HL-60/S4 treated with phorbol 12-myristate 13-acetate at 8.2 ng/mL for 4 days and 3 days (cell line): ENCODE data around the gene MACIR.
"Not testable (repeated sequence)": the region's sequence is repeated elsewhere in the genome, so short reads cannot be mapped to it uniquely, and the experiment has no call there.

Experiments used
- in situ Hi-C: fragments of 300-500 bp; cut with MboI; formaldehyde crosslinking; loops from 2 replicates; pipeline ENCODE4 v1.15.0; 2022; ENCODE audit warnings: low sequenced_read_pairs

MACIR gene, protein sequence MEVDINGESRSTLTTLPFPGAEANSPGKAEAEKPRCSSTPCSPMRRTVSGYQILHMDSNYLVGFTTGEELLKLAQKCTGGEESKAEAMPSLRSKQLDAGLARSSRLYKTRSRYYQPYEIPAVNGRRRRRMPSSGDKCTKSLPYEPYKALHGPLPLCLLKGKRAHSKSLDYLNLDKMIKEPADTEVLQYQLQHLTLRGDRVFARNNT

DNA sequence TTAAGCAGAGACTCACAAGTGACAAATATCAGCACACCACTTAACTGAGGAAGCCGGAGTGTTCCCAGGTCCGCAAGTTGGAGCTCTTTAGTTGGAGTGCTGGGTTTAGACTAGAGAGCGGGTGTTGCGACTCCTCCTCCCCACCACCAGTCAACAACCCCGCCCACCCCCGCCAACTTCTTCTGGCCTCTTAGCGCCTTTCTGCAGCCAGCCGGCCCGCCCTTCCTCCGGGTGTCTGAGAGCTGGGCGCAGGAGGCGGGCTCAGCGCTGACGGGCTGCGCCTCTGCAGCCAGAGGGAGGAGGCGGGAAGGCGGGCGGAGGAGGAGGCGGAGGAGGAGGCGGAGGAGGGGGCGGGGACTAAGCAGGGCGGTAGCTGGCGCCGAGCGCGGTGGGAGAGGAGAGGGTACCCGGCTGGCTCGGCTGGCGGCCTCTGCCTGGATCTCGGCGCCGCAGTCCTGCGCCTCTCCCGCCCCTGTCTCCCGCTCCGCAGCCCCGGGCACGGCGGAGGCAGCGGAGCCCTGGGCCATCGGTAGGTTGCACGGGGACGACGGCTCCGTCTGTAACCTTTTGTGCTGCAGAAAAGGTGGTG, at the start of gene MACIR:
MACIR (plus strand) TSS at position 396 of the 589 bp plus-strand sequence. CDS start 17,157 bp downstream, outside the sequence.
- in situ Hi-C loops = no loop called here

DNA sequence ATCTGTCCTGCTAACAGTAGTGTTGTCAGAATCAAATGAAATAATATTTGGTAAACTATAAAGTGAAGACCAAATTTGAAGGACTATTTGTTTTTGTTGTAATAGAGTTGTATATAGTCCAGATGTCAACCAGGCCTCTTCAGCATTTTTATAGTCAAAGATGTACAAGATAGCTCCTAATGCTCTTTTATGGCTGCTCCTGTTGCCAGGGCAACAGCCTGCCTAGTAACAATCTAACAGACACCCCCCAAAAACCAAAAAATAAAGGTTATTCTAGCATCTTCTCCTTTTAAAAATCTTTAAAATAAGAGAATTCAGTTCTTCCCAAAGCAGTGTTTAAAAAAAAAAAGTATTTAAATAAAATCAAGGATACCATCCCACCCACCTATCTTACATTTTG, 49.5 kb upstream of the MACIR start:
- in situ Hi-C loops = no loop called here

DNA sequence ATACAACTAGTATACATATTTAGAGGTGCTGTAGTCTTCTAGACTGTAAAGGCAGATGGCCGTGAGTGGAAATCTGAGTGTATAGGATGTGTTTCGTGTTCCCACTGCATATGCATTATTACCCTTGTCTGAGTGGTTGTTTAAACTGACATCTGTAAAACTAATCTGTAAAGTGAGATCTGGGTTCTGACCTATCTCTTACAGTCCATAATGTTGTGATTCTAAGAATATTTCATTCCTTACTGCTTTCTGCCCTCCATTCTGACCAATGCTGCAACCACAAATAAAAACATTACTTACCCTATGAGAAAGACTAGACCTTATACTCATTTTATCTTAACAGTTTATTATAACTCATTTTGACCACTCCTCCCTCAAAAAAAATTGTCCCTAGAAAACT, 47.6 kb upstream of the MACIR start:
- in situ Hi-C loops = no loop called here

DNA sequence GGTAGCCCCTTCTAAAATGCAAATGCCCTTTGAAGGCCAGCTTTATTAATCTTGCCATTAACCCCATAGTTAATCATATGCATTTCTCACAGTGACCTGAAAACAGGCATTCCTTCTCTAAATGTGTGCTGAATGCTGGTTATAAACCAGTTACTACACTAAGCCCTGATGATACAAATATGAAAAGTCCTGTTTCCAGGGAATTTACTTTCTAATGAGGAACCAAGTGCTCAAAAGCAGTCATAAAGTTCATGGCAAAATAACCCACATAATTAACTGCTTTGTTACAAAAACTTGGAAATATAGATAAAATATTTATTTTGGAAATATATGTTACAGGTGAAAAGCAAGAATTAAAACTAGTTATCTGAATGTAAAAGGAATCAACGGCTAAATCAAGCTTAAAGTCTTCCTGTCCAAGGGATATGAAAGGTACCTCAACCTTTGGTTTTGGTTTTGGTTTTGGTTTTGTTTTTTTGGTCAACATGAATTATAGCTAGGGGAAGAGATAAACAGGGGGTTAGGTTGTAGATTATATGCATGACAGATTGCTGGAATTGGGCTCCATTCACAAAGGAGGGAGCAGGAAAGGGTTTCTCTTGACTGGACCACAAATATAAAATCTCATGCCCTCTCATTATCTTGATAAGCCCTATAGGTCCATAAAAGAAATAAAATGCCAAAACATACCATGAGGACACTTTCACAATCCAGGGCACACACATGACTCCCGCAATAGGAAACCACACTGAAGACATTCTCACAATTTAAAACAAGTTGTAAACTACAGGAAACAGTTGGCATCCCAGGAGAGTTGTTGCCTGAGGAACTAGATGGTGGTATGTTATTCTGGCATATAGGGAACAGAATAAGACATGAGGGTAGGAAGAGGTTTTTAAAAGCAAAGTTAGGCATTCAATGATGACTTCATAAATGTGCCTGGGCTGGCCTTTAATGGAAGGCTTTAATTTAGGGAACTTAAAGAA, 46.7 kb upstream of the MACIR start:
- in situ Hi-C loops = no loop called here

DNA sequence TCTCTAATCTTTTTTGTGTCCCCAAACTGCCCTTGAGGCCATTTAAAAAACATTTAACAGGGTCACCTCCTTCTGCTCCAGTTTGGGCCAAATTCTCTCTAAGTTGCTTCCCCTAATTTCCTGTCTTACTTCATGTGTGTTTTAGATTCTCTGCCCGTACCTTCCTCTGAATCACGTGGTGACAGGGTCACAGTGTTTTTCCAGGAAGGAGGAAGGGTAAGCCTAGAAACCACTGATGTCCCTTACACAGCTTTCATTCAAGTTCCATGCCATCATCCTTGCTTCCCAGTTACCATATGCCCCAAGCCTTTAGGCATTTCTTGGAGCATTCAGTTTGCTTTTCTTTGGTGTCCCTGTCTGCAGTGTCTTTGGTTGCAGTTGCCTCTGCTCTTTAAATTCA, 42.4 kb upstream of the MACIR start:
- in situ Hi-C loops = no loop called here

DNA sequence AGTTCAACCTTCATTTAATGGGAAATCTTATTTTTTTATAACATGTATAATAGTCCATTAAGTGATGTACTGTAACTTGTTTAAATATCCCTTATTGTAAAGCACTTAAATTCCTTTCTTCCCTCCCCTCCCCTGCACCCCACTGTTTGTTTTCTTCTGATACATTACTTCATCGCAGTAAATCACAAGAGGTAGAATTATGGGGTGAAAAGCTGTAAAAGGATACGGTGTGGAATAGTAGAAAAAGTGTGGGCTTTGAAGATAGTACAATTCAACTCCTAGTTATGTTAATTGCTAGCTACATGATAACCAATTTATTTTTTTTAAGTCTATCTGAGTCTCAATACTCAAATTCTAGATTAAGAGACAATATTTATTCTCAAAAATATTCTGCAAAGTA, 41.9 kb upstream of the MACIR start:
- in situ Hi-C loops = no loop called here

DNA sequence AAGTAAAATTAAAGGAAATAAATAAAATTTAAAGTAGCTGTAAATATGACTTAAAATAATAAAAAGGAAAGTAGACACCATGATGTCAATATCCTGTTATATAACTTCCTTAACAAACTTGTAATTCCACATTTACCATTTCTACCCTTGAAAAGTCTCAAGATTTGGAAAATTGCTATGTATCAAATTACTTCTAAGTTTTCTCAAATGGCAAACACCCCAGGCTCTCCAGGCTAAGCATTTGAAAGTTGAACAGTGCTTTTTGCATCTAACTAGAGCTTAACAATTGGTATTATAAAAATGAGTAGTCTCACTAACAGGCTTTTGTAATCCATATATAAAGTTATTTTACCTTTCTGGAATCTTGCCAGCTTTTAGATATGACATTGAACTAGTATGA, 41.5 kb upstream of the MACIR start:
- in situ Hi-C loops = no loop called here

DNA sequence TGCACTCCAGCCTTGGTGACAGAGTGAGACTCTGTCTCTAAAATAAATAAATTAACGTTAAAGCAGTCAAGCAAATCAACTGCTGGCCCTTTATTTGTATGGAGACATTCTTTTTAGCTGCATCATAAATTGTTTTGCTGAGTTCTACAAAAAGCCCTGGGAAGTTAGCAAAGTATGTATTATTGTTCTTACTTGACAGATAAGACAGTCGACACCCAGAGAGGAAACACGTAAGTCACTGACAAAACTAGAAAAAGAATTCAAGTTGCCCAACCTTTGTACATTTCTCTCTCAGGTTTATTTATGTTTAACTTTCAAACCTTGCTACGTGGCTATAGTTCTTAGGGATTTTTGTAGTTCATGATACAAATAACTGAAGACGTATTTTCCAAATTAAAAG, 40.4 kb upstream of the MACIR start:
- in situ Hi-C loops = no loop called here

DNA sequence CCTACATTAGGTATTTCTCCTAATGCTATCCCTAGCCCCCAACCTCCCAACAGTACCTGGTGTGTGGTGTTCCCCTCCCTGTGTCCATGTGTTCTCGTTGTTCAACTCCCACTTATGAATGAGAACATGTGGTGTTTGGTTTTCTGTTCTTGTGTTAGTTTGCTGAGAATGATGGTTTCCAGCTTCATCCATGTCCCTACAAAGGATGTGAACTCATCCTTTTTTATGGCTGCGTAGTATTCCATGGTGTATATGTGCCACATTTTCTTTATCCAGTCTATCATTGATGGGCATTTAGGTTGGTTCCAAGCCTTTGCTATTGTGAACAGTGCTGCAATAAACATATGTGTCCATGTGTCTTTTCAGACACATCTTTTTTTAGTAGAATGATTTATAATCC, 39.5 kb upstream of the MACIR start:
- in situ Hi-C loops = not testable (repeated sequence)

DNA sequence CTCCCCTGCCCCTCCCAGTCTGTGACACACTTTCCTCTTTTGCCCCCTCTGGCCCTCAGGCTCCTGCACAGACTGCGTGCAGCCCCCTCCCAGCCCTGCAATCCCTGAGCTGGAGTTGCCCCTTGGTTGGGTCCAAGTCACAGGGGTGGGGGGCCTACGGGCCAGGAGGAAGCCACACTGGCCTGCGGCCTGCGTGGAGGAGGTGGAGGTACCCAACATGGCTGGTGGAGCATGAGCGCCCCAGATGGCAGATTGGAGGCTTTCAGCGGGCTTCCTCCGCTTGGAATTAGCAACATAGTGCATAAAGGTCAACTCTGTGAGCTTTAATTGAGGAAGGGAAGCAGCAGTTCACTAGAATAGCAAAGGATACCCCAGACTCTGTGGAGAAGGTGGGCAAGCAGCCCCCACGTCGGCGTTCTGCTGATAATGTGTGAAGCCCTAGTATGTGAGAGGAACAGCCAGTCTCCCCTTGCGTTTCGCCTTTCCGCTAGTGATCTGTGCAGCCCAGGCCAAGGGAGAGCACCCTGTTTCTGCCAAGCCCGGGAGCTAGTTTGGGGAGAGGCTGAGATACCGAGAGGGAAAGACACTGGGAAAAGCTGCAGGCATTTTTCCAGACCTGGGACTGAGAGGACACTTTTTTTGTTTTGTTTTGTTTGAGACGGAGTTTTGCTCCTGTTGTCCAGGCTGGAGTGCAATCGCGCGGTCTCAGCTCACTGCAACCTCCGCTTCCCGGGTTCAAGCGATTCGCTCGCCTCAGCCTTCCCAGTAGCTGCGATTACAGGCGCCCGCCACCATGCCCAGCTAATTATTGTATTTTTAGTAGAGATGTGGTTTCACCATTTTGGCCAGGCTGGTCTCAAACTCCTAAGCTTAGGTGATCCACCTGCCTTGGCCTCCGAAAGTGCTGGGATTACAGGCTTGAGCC, 35.3 kb upstream of the MACIR start:
- in situ Hi-C loops = no loop called here

DNA sequence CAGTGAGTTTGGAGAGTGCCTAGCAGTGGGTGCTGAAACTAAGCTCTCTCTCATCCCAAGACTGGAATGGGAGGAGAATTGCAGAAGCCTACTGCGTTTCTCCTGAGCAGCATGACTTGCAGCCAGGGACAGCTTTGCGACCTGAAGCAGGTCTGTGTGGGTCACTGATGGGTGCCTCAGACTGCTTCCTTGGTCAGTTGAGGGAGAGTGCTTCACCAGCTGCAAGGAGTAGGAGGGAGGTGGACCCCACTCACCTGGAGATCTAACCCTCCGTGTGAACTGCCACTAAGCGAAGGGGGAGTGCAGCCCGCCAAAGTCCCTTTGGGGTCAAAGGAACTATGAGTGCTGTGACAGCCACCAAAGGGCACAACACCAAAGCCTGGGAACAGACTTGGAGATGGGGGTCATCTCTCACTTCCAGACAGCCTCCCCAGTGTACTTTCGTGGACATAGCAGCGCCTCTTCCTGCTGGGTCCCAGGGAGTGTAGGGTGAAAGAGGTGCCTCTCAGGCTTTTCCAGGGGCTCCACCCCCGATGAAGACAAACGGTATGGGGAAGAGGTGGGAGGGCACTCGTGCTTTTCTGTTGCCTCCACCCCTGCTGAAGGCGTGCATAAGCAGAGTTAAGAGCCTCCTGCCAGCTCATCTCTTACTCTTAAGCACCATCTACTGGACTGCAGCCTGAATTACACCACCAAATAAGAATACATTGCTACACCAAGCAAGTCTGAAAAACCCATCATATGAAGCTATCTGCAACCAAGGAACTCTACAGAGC, 34.3 kb upstream of the MACIR start:
- in situ Hi-C loops = no loop called here

DNA sequence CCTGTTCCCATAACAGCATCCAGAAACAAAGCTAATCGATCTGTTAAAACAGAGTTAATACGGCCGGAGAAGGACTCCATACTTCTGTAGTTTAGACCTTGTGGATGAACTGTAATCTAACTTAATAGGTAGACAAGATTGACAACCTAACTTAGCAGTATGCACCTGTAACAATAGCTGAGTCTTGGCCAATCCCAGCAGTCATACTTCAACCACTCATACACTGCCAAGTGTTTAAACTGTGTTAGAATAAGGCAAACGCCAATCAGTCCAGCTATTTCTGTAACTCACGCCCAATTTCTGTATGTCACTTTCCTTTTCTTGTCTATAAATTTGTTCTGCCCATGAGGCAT, 33.7 kb upstream of the MACIR start:
- in situ Hi-C loops = no loop called here

DNA sequence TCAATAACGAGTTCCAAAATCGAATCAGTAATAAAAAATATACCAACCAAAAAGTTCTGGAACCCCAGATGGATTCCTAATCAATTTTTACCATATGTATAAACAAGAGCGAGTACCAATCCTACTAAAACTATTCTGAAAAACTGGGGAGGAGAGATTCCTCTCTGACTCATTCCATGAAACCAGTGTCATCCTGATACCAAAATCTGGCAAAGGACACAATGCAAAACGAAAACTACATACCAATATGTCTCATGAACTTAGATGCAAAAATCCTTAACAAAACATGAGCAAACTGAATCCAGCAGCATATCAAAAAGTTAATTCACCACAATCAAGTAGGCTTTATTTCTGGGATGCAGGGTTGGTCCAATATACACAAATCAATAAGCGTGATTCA, 30.5 kb upstream of the MACIR start:
- in situ Hi-C loops = no loop called here

DNA sequence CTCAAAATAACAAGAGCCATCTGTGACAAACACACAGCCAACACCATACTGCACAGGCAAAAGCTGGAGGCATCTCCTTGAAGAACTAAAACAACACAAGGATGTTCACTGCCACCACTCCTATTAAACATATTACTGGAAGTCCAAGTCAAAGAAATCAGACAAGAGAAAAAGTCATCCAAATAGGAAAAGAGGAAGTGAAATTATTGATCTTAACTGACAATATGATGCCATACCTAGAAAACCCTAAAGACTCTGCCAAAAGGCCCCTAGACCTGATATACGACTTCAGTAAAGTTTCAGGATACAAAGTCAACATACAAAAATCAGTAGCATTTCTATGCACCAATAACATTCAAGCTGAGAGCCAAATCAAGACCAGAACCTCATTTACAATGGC, 30.0 kb upstream of the MACIR start:
- in situ Hi-C loops = no loop called here

DNA sequence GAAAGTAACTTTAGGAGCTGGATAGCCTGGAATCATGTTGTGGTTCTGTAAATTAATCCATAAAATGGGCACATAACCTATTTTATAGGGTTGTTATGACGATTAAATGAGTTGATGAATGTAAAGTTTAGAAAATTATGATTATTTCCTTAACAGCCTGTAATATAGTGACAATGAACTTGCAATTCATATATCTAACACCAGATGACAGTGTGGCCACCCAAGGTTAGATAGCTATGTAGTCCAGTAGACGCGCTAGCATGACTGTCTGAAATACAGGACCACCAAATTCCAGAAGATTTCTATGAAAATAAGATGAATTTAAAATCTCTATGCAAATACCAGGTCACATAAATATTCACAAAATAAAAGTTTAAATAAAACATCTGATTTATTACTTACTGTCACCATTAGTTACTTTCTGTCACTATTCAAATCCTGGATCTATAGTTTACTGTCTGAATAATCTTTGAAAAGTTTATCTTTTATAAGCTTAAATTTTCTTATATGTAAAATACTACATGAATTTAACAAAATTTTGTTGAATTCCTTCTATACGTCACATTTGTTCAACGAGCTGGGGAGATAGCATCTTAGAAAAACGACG, 26.1 kb upstream of the MACIR start:
- in situ Hi-C loops = no loop called here

DNA sequence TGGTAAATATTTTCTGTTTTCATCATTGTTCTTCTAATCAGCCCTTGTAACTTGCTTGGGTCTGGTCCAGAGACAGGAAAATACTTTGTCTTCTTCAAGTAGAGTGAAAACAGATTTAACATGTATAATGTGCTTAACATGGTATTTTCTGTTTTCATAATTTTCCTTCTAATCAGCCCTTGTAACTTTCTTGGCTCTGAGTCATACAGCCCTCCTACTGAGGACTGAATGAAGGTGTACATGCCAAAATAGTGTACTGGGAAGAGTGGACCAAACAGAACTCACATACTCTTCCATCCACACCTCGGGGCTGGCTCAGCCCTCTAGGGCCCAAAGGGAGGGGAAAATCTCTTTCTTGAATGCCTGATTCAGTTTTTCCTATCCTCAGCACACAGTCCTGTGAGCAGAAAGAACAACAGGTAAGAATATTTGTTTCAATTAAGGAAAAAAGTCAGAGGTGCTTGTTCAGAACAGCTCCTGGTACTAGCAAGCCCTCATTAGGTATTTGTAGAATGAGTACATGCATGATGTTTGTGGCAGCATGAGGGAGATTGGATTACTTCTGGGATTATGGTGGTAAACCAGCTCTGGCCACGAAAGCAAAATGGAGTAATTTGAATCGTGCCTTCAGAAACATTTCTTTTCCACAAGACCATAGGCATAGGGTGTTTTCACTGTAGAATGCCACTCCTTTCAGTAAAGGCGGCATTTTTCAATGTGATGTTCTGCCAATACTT, 24.2 kb upstream of the MACIR start:
- in situ Hi-C loops = no loop called here

DNA sequence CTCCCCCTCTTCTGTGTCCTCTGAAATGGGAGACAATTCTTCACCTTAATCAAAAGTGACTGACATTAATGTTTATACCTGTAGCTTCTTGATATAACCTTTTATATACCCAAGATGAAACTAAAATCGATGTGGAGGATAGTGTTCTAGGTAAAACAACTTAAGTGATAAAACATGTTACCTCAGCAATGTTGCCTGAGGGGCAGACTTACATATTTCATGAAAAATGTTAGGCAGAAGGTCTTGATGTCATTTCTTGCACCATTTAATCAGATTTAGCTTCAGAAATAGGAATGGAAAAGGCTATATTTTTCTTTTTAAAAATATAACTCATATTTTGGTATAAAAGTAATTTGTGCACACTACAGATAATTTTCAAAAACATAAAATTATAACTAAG, 22.7 kb upstream of the MACIR start:
- in situ Hi-C loops = no loop called here

DNA sequence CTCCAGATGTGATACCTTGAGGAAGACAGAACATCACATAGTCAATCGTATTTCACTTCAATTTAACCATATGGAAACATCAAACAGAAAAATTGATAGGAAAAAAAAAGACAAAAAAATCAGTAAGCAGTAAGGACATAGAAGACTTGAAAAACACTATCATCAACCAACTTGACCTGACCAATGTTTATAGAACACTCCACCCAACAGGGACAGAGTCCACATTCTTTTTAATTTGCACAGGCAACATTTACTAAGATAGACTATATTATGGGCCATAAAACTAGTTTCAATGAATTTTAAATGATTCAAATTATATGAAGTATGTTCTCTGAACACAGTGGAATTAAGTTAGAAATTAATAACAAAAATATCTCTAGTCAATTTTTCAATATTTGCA, 20.8 kb upstream of the MACIR start:
- in situ Hi-C loops = no loop called here

DNA sequence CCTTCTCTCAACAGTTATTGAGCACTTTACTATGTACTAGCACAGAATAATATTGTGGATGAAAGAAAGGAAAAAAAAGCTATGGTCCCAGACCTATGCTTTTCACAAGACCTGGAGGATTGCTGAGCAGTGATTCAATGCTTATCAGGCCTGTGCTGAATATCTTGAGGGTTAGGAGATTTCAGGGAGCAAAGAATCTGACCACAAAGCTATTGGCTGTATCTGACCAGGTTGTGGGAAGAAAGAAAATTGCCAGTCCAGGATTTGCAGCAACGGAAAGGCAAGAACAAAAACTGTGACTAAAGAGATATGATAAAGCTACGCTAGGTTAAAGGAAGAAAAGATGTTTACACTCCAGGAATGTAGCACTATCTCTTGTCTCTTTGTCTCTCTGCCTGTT, 14.9 kb upstream of the MACIR start:
- in situ Hi-C loops = no loop called here
